ENCODE data around the gene NDUFA12.

GRCh38 chr12:94990222-94990621, 13.3 kb downstream of the NDUFA12 start:
- TF ChIP-seq, protein P1, sequence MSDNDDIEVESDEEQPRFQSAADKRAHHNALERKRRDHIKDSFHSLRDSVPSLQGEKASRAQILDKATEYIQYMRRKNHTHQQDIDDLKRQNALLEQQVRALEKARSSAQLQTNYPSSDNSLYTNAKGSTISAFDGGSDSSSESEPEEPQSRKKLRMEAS (IDR thresholded peaks at IDR 0.05) = no peak
- TF ChIP-seq REST (IDR thresholded peaks at IDR 0.05; ENCODE audit: low read depth) = no peak

All from Ishikawa (cell line).